HepG2 (cell line): ENCODE data around the gene BCAS4. TPM values are rescaled to one million over a fixed set of nuclear protein-coding genes. Genes with fewer than 3 reads are reported as not detected.

Experiments used
- HIVEP1 ChIP-seq: sonication (generic); formaldehyde crosslinking; IDR thresholded peaks from 2 replicates; pipeline ENCODE4 v1.4.0; 2020; ENCODE audit warnings: mild to moderate bottlenecking, missing genetic modification reagents
- KAT8 ChIP-seq: IDR thresholded peaks from 2 replicates; pipeline ENCODE4 v1.6.1; 2016; ENCODE audit warnings: missing genetic modification reagents, missing compliant biosample characterization
- KDM6A ChIP-seq: IDR thresholded peaks from 2 replicates; pipeline ENCODE4 v1.6.1; 2016; ENCODE audit warnings: low read depth
- TBX2 ChIP-seq: sonication (generic); formaldehyde crosslinking; IDR thresholded peaks from 2 replicates; pipeline ENCODE4 v1.5.0; 2020; ENCODE audit warnings: missing genetic modification reagents, mild to moderate bottlenecking, borderline replicate concordance
- ZNF331 ChIP-seq: sonication (generic); formaldehyde crosslinking; IDR thresholded peaks from 2 replicates; pipeline ENCODE4 v1.4.0; 2020; ENCODE audit warnings: missing genetic modification reagents
- ZNF350 ChIP-seq: sonication (generic); formaldehyde crosslinking; IDR thresholded peaks from 2 replicates; pipeline ENCODE4 v1.4.0; 2020; ENCODE audit warnings: mild to moderate bottlenecking, low read depth, missing genetic modification reagents, borderline replicate concordance
- ZNF441 ChIP-seq: sonication (generic); formaldehyde crosslinking; IDR thresholded peaks from 2 replicates; pipeline ENCODE4 v1.7.0; 2021; ENCODE audit warnings: missing genetic modification reagents, borderline replicate concordance
- ZNF530 ChIP-seq: sonication (generic); formaldehyde crosslinking; IDR thresholded peaks from 2 replicates; pipeline ENCODE4 v1.5.0; 2020; ENCODE audit warnings: low read depth, mild to moderate bottlenecking, missing genetic modification reagents
- ZNF598 ChIP-seq: sonication (generic); formaldehyde crosslinking; IDR thresholded peaks from 2 replicates; pipeline ENCODE4 v1.5.1; 2020; ENCODE audit warnings: mild to moderate bottlenecking, missing genetic modification reagents, borderline replicate concordance
- ZNF609 ChIP-seq: sonication (generic); formaldehyde crosslinking; IDR thresholded peaks from 2 replicates; pipeline ENCODE4 v1.4.0; 2020; ENCODE audit warnings: mild to moderate bottlenecking, missing genetic modification reagents, borderline replicate concordance
- polyA plus RNA-seq, 8 experiments: library from polyadenylated mRNA; depleted of rRNA in 3 of 8; stranded (reverse) in 7 of 8; unstranded in 1 of 8; fragments of >200 nt; fragmentation: Illumina TruSeq in 4 of 8; extraction: Trizol in 4 of 8; gene quantifications; 2 replicates each; pipeline versions ENCODE4 v1.2.1 to v1.2.3, GENCODE V29; 2011 to 2016; ENCODE audit warnings: low read depth in 4 of 8, missing spikeins in 1 of 8, mixed read lengths in 1 of 8; ENCODE audit not compliant: insufficient read depth in 1 of 8
- total RNA-seq, 5 experiments: library from RNA; depleted of rRNA; stranded (reverse); fragments of >200 nt; fragmentation: Illumina TruSeq; extraction: Trizol; gene quantifications; 2 replicates each; pipeline ENCODE4 v1.2.3, GENCODE V29; 2016; ENCODE audit warnings: low read depth in 1 of 5
- TF ChIP-seq, protein P1 (sequence below): sonication (generic); formaldehyde crosslinking; IDR thresholded peaks from 2 replicates; pipeline ENCODE4 v1.8.0; 2022; ENCODE audit warnings: missing genetic modification reagents, mild to moderate bottlenecking, moderate library complexity, borderline replicate concordance
- TF ChIP-seq, protein P2 (sequence below): sonication (generic); formaldehyde crosslinking; IDR thresholded peaks from 2 replicates; pipeline ENCODE4 v1.5.0; 2020; ENCODE audit warnings: mild to moderate bottlenecking, missing genetic modification reagents
- TF ChIP-seq, protein P3 (sequence below): sonication (generic); formaldehyde crosslinking; IDR thresholded peaks from 2 replicates; pipeline ENCODE4 v1.5.1; 2020; ENCODE audit warnings: mild to moderate bottlenecking, missing genetic modification reagents, borderline replicate concordance

The BCAS4 gene
- total and polyA plus RNA-seq, 2 of the 13 experiments (the other 11 are each of a cell fraction or from before 2014, with no cell fraction given) = 7.2 to 8.0 TPM

GRCh38 chr20:50856475-50857041 is 61.7 kb downstream of the BCAS4 start (continued):
- TF ChIP-seq, protein P1, sequence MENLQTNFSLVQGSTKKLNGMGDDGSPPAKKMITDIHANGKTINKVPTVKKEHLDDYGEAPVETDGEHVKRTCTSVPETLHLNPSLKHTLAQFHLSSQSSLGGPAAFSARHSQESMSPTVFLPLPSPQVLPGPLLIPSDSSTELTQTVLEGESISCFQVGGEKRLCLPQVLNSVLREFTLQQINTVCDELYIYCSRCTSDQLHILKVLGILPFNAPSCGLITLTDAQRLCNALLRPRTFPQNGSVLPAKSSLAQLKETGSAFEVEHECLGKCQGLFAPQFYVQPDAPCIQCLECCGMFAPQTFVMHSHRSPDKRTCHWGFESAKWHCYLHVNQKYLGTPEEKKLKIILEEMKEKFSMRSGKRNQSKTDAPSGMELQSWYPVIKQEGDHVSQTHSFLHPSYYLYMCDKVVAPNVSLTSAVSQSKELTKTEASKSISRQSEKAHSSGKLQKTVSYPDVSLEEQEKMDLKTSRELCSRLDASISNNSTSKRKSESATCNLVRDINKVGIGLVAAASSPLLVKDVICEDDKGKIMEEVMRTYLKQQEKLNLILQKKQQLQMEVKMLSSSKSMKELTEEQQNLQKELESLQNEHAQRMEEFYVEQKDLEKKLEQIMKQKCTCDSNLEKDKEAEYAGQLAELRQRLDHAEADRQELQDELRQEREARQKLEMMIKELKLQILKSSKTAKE (CRISPR knock-in tag) = 0 out of 2 replicates have a peak, but pooled peaks have one; percentile 48
- TF ChIP-seq HIVEP1 (CRISPR knock-in tag) (no peak), ZNF598 (CRISPR knock-in tag) (0 out of 2 replicates have a peak, but pooled peaks have one; percentile 18), ZNF530 (no peak), ZNF441 (CRISPR knock-in tag) (0 out of 2 replicates have a peak, but pooled peaks have one; percentile 16), KAT8 (CRISPR knock-in tag) (no peak), ZNF609 (CRISPR knock-in tag) (no peak), ZNF350 (0 out of 2 replicates have a peak, but pooled peaks have one; percentile 4), KDM6A (CRISPR knock-in tag) (peak; percentile 5; the same call in 1 of the 2 replicates), ZNF331 (CRISPR knock-in tag) (no peak), TBX2 (CRISPR knock-in tag) (peak; percentile 24)
- TF ChIP-seq, protein P2, sequence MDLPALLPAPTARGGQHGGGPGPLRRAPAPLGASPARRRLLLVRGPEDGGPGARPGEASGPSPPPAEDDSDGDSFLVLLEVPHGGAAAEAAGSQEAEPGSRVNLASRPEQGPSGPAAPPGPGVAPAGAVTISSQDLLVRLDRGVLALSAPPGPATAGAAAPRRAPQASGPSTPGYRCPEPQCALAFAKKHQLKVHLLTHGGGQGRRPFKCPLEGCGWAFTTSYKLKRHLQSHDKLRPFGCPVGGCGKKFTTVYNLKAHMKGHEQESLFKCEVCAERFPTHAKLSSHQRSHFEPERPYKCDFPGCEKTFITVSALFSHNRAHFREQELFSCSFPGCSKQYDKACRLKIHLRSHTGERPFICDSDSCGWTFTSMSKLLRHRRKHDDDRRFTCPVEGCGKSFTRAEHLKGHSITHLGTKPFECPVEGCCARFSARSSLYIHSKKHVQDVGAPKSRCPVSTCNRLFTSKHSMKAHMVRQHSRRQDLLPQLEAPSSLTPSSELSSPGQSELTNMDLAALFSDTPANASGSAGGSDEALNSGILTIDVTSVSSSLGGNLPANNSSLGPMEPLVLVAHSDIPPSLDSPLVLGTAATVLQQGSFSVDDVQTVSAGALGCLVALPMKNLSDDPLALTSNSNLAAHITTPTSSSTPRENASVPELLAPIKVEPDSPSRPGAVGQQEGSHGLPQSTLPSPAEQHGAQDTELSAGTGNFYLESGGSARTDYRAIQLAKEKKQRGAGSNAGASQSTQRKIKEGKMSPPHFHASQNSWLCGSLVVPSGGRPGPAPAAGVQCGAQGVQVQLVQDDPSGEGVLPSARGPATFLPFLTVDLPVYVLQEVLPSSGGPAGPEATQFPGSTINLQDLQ (CRISPR knock-in tag) = no peak
- TF ChIP-seq, protein P3, sequence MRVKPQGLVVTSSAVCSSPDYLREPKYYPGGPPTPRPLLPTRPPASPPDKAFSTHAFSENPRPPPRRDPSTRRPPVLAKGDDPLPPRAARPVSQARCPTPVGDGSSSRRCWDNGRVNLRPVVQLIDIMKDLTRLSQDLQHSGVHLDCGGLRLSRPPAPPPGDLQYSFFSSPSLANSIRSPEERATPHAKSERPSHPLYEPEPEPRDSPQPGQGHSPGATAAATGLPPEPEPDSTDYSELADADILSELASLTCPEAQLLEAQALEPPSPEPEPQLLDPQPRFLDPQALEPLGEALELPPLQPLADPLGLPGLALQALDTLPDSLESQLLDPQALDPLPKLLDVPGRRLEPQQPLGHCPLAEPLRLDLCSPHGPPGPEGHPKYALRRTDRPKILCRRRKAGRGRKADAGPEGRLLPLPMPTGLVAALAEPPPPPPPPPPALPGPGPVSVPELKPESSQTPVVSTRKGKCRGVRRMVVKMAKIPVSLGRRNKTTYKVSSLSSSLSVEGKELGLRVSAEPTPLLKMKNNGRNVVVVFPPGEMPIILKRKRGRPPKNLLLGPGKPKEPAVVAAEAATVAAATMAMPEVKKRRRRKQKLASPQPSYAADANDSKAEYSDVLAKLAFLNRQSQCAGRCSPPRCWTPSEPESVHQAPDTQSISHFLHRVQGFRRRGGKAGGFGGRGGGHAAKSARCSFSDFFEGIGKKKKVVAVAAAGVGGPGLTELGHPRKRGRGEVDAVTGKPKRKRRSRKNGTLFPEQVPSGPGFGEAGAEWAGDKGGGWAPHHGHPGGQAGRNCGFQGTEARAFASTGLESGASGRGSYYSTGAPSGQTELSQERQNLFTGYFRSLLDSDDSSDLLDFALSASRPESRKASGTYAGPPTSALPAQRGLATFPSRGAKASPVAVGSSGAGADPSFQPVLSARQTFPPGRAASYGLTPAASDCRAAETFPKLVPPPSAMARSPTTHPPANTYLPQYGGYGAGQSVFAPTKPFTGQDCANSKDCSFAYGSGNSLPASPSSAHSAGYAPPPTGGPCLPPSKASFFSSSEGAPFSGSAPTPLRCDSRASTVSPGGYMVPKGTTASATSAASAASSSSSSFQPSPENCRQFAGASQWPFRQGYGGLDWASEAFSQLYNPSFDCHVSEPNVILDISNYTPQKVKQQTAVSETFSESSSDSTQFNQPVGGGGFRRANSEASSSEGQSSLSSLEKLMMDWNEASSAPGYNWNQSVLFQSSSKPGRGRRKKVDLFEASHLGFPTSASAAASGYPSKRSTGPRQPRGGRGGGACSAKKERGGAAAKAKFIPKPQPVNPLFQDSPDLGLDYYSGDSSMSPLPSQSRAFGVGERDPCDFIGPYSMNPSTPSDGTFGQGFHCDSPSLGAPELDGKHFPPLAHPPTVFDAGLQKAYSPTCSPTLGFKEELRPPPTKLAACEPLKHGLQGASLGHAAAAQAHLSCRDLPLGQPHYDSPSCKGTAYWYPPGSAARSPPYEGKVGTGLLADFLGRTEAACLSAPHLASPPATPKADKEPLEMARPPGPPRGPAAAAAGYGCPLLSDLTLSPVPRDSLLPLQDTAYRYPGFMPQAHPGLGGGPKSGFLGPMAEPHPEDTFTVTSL (CRISPR knock-in tag) = 0 out of 2 replicates have a peak, but pooled peaks have one; percentile 45
